ENCODE data around the gene NCOR2. TPM values are rescaled to one million over a fixed set of nuclear protein-coding genes. Genes with fewer than 3 reads are reported as not detected.

Gene NCOR2
- total and polyA plus RNA-seq, 10 of the 15 experiments (the other 5 are each of a cell fraction or from before 2014, with no cell fraction given): 0.43 to 179 (median 14.9) TPM

- H2AFZ ChIP-seq (ENCODE audit: control insufficient read depth, low read depth, low read length): no peak overlapping the region
- no peaks in the 10 kb centered on the region for H3K36me3 ChIP-seq (ENCODE audit: control insufficient read depth in 2 of 2, insufficient read depth in 2 of 2, low read length in 1 of 2)
- ATAC-seq (no peak), FAIRE-seq (no peak), DNase-seq (ENCODE audit: low read depth, low spot score) (no peak)
- ChIA-PET SMC1A (ENCODE audit: uncharacterized antibody, unreplicated experiment) (no interaction called here), CTCF (no interaction called here), RAD21 (ENCODE audit: unreplicated experiment) (no interaction called here), POLR2A (no interaction called here)
- intact Hi-C loops (cut with micrococcal nuclease; ENCODE audit: unreplicated experiment): no loop called here
- no peaks in the 10 kb centered on the region for H4K20me1 ChIP-seq (ENCODE audit: control insufficient read depth, insufficient read depth)
- H3K4me1 ChIP-seq (ENCODE audit: control insufficient read depth, insufficient read depth, low read length): no peaks in the 10 kb centered on the region; the same call in 1 of the 2 replicates
- peaks cover 3% of the 10 kb centered on the region; the same call in 2 of the 3 replicates for H3K9me3 ChIP-seq (replicated peaks; ENCODE audit: control insufficient read depth, insufficient read depth, low read length)
- in situ Hi-C loops (cut with MboI): no loop called here
- H3K9ac ChIP-seq (ENCODE audit: control insufficient read depth, insufficient read depth, low read length): no peak overlapping the region
- WGBS (ENCODE audit: insufficient coverage, insufficient replicate concordance, low lambda C conversion rate, missing lambda C conversion rate): 39% methylated on average over 6 of the region's 6 CpGs
- TF ChIP-seq, protein P1, sequence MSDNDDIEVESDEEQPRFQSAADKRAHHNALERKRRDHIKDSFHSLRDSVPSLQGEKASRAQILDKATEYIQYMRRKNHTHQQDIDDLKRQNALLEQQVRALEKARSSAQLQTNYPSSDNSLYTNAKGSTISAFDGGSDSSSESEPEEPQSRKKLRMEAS (IDR thresholded peaks at IDR 0.05; ENCODE audit: low read depth, low read length): no peak
- TF ChIP-seq LARP7 (IDR thresholded peaks at IDR 0.05): no peak
- TF ChIP-seq ZNF207 (IDR thresholded peaks at IDR 0.05; ENCODE audit: borderline replicate concordance): no peak
- TF ChIP-seq KAT2A (conservative IDR thresholded peaks at IDR 0.05; ENCODE audit: control insufficient read depth, low read depth, low read length): no peak
- no peak for TF ChIP-seq CREB1 (IDR thresholded peaks at IDR 0.05; ENCODE audit: low read depth)
- TF ChIP-seq CHD4 (IDR thresholded peaks at IDR 0.05): no peak
- TF ChIP-seq PAX5 (IDR thresholded peaks at IDR 0.05; ENCODE audit: borderline replicate concordance, low read depth, low read length): no peak
- TF ChIP-seq, protein P2, sequence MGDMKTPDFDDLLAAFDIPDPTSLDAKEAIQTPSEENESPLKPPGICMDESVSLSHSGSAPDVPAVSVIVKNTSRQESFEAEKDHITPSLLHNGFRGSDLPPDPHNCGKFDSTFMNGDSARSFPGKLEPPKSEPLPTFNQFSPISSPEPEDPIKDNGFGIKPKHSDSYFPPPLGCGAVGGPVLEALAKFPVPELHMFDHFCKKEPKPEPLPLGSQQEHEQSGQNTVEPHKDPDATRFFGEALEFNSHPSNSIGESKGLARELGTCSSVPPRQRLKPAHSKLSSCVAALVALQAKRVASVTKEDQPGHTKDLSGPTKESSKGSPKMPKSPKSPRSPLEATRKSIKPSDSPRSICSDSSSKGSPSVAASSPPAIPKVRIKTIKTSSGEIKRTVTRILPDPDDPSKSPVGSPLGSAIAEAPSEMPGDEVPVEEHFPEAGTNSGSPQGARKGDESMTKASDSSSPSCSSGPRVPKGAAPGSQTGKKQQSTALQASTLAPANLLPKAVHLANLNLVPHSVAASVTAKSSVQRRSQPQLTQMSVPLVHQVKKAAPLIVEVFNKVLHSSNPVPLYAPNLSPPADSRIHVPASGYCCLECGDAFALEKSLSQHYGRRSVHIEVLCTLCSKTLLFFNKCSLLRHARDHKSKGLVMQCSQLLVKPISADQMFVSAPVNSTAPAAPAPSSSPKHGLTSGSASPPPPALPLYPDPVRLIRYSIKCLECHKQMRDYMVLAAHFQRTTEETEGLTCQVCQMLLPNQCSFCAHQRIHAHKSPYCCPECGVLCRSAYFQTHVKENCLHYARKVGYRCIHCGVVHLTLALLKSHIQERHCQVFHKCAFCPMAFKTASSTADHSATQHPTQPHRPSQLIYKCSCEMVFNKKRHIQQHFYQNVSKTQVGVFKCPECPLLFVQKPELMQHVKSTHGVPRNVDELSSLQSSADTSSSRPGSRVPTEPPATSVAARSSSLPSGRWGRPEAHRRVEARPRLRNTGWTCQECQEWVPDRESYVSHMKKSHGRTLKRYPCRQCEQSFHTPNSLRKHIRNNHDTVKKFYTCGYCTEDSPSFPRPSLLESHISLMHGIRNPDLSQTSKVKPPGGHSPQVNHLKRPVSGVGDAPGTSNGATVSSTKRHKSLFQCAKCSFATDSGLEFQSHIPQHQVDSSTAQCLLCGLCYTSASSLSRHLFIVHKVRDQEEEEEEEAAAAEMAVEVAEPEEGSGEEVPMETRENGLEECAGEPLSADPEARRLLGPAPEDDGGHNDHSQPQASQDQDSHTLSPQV (IDR thresholded peaks at IDR 0.05): no peak
- no peak for TF ChIP-seq BACH1 (IDR thresholded peaks at IDR 0.05; ENCODE audit: borderline replicate concordance)
- TF ChIP-seq, protein P3, sequence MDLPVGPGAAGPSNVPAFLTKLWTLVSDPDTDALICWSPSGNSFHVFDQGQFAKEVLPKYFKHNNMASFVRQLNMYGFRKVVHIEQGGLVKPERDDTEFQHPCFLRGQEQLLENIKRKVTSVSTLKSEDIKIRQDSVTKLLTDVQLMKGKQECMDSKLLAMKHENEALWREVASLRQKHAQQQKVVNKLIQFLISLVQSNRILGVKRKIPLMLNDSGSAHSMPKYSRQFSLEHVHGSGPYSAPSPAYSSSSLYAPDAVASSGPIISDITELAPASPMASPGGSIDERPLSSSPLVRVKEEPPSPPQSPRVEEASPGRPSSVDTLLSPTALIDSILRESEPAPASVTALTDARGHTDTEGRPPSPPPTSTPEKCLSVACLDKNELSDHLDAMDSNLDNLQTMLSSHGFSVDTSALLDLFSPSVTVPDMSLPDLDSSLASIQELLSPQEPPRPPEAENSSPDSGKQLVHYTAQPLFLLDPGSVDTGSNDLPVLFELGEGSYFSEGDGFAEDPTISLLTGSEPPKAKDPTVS (IDR thresholded peaks at IDR 0.05; ENCODE audit: low read depth, low read length): no peak
- TF ChIP-seq FOXM1 (IDR thresholded peaks at IDR 0.05; ENCODE audit: low read depth, low read length): no peak
- no peak for TF ChIP-seq RELB (IDR thresholded peaks at IDR 0.05; ENCODE audit: low read depth)
- H3K4me2 ChIP-seq (ENCODE audit: control insufficient read depth, insufficient read depth): no peak overlapping the region
- no peaks in the 10 kb centered on the region for H3K79me2 ChIP-seq (ENCODE audit: control insufficient read depth, insufficient read depth, low read length)
- no TSS peak for BruUV-seq (replicated peaks)
- no peak overlapping the region for H3K27ac ChIP-seq (ENCODE audit: control insufficient read depth, insufficient read depth)
- no peak overlapping the region for H3K4me3 ChIP-seq
- peaks cover 0 to 6% of the 10 kb centered on the region in 2 experiments; a peak in 1 of 4 replicates for H3K27me3 ChIP-seq (replicated peaks in 1 of 2; ENCODE audit: control insufficient read depth in 2 of 2, insufficient read depth in 2 of 2, low read length in 1 of 2)
These were observed 27.4 kb upstream of the NCOR2 start for GRCh38 chr12:124594851-124595250.
